GM12892 (cell line): ENCODE measurements around the gene USP48.
"Not testable (repeated sequence)": the region's sequence is repeated elsewhere in the genome, so short reads cannot be mapped to it uniquely, and the experiment has no call there.

ENCODE experiments used
- POLR2A ChIP-seq: IDR thresholded peaks from 2 replicates; pipeline ENCODE4 v1.6.1; 2011; ENCODE audit warnings: low read depth, low read length, control low read depth
- POLR2AphosphoS5 ChIP-seq: IDR thresholded peaks from 2 replicates; pipeline ENCODE4 v1.6.1; 2011; ENCODE audit warnings: low read depth, low read length, control low read depth
- TAF1 ChIP-seq: IDR thresholded peaks from 2 replicates; pipeline ENCODE4 v1.6.1; 2011; ENCODE audit warnings: low read depth, mild to moderate bottlenecking, control low read depth, low read length, borderline replicate concordance

GRCh38 chr1:21673853-21674252 lies 109.1 kb downstream of the USP48 start:
- TF ChIP-seq POLR2A, TAF1, POLR2AphosphoS5: not testable (repeated sequence)
